ENCODE results near the gene UBA1.

GRCh38 chrX:47197526-47197925 lies 3.9 kb downstream of the UBA1 start:
- TF ChIP-seq EZH2 (IDR thresholded peaks at IDR 0.05; ENCODE audit: insufficient read depth, poor library complexity, severe bottlenecking) (no peak), EZH2phosphoT487 (IDR thresholded peaks at IDR 0.05; ENCODE audit: insufficient read depth, low read depth) (no peak)

Data from GM23248 (cell line).